Mucosa of descending colon (tissue), 3 donors: ENCODE results near the gene ALDH1A3. TPM values are rescaled to one million over a fixed set of nuclear protein-coding genes. Genes with fewer than 3 reads are reported as not detected.

Experiments used
- ATAC-seq: fragments of 200-7000 bp; cut with Tn5 transposase; one replicate; pipeline ENCODE4 v1.9.1; 2020; ENCODE audit warnings: mild to moderate bottlenecking, moderate library complexity
- DNase-seq, 3 donors: peaks; one replicate each; pipeline ENCODE4 v3.0.0-alpha.2; 2020
- H3K36me3 ChIP-seq: fragments of 200-600 bp; one replicate; pipeline ENCODE4 v1.8.0; 2021; ENCODE audit warnings: low read depth, mild to moderate bottlenecking
- H3K4me1 ChIP-seq: fragments of 200-600 bp; one replicate; pipeline ENCODE4 v1.8.0; 2021; ENCODE audit warnings: low read depth, mild to moderate bottlenecking
- H3K4me3 ChIP-seq: fragments of 200-600 bp; one replicate; pipeline ENCODE4 v1.8.0; 2021; ENCODE audit warnings: mild to moderate bottlenecking
- H3K9me3 ChIP-seq: fragments of 200-600 bp; one replicate; pipeline ENCODE4 v1.8.0; 2021; ENCODE audit warnings: mild to moderate bottlenecking
- intact Hi-C, 2 donors: fragments of 100-400 bp; cut with DNase I in 1 of 2; cut with micrococcal nuclease in 1 of 2; formaldehyde crosslinking; loops; one replicate each; pipeline versions ENCODE4 v1.11.0 to v1.11.1; 2022; cut with DNase I, micrococcal nuclease
- total RNA-seq, 3 donors: library from RNA; stranded (reverse); fragmentation: NEBNext Ultra II Directional in 2 of 3; extraction: Animal tissue kit (Norgen Biotek cat#: 25700) in 2 of 3; gene quantifications; one replicate each; pipeline versions ENCODE4 v1.2.1 to v1.2.4, GENCODE V29; 2021 to 2023
- TF ChIP-seq, protein P1 (sequence below): fragments of 200-600 bp; IDR thresholded peaks from one replicate; pipeline ENCODE4 v1.8.0; 2022; ENCODE audit warnings: antibody characterized with exemption, mild to moderate bottlenecking
- donor health status: DM: no; HTN: no; CAD: no; lungs with moderate emphysema.
- donor health status: DM: no; HTN: no; CAD: no.
- donor health status: DM: no; HTN: yes; CAD: no.

ALDH1A3 gene
- total RNA-seq, 3 donors from 2014 or later = 4.7 to 18.0 (median 12.9) TPM

DNA sequence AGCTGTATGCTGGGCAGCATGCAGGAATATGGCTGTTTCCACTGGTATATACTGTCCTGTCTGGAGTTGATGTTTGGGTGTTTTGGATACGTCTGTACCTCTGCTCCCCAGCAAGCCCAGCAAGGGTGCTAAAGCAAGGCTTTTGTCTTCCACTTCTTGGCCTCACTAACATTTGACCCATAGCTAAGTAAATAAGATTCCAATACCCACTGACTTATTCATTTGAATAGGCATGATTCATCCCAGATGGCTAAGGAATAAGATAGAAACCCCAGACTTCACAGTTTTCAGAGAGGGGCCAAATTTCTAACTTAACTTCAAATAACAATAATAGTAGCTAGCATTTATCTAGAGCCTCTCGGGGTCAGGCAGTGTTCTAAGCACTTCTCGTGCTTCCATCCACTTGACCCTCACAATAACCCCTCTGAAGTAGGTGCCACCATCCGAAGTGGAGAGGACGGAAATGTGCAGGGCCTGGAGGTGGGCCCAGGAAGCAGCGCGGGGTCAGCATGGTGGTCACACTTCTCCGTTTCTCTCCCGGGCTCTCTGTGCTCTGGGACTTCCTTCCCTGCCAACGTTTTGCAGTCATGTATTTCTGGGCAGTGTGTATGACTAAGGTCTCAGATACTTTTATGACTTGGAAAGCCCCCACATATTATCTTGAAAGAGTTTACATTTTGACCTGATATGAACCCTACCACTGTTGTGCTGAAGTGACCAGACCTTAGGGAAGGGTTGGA is 78.9 kb downstream of the ALDH1A3 start:
- Histone ChIP-seq H3K36me3 (no peaks in the 10 kb centered on the region), H3K4me3 (no peak overlapping the region), H3K9me3 (no peaks in the 10 kb centered on the region), H3K4me1 (no peaks in the 10 kb centered on the region)
- DNase-seq = no peak
- peak; percentile 12 for ATAC-seq
- TF ChIP-seq, protein P1, sequence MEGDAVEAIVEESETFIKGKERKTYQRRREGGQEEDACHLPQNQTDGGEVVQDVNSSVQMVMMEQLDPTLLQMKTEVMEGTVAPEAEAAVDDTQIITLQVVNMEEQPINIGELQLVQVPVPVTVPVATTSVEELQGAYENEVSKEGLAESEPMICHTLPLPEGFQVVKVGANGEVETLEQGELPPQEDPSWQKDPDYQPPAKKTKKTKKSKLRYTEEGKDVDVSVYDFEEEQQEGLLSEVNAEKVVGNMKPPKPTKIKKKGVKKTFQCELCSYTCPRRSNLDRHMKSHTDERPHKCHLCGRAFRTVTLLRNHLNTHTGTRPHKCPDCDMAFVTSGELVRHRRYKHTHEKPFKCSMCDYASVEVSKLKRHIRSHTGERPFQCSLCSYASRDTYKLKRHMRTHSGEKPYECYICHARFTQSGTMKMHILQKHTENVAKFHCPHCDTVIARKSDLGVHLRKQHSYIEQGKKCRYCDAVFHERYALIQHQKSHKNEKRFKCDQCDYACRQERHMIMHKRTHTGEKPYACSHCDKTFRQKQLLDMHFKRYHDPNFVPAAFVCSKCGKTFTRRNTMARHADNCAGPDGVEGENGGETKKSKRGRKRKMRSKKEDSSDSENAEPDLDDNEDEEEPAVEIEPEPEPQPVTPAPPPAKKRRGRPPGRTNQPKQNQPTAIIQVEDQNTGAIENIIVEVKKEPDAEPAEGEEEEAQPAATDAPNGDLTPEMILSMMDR = no peak
- intact Hi-C loops = no loop called here

DNA sequence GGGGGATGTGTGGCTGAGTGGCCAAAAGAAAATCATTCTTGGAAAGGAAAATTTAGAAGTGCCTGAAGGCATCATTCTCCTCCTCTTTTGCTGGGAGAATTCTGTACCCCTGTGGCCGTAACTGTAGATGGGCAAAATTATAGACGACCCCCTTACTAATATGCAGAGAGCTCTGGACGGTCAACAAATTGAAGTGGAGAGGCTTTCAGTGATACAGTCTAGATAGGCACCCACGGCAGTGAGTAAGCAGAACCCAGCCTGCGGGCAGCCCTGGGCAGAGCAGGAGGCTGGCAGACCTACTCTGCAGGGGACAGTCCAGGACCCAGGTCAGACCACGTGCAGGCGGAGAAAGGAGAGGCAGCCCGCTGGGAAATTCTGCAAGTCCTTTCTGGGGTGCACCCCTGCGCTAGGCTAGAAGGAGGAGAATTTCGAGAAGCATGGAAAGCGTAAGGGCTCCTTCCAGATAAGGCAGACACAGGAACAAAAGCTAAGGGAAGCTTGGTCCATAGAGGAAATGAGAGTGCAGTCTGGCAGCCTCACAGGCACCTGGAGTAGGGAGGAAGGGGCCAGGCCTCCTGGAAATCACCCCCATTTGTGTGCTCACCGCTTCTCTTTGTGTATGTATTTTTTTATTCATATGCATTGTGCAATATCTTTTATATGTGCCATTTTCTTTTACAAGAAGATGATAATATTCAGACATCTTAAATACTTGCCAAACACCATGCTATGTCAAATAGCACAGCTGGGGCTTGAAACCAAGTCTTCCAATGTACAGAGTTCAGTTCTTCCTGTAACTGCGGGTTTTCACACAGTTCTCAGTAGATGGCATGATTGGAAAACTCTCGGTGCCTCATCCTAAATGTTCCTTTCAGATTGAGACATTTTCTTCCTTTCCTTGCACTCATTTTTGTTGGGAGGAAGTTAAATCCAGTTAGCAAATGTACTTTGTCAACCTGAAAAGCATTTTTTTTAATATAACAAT is 79.7 kb downstream of the ALDH1A3 start:
- no peaks in the 10 kb centered on the region for H3K4me1 ChIP-seq
- H3K36me3 ChIP-seq = no peaks in the 10 kb centered on the region
- intact Hi-C loops = no loop called here
- no peak overlapping the region for H3K4me3 ChIP-seq
- ATAC-seq (peak; percentile 18), DNase-seq (no peak)
- H3K9me3 ChIP-seq = no peaks in the 10 kb centered on the region
- TF ChIP-seq, protein P1 = no peak

Other genes starting within 250 kb of the ALDH1A3 start
- gene LRRK1, start 39.5 kb downstream of the ALDH1A3 start, total RNA-seq = 10 to 100 TPM; 43.7 to 60.1 (median 50.6) TPM